AG08396 (cell line): ENCODE data around the gene EYS.

Experiments
- DNase-seq: peaks from one replicate; pipeline ENCODE4 v3.0.0; 2012; ENCODE audit warnings: low spot score, mixed read lengths

EYS gene

GRCh38 chr6:64817525-64817924 is 889.5 kb downstream of the EYS start:
- no peak for DNase-seq

- no peak for DNase-seq
These were observed 891.3 kb downstream of the EYS start for GRCh38 chr6:64815718-64816117.

DNA sequence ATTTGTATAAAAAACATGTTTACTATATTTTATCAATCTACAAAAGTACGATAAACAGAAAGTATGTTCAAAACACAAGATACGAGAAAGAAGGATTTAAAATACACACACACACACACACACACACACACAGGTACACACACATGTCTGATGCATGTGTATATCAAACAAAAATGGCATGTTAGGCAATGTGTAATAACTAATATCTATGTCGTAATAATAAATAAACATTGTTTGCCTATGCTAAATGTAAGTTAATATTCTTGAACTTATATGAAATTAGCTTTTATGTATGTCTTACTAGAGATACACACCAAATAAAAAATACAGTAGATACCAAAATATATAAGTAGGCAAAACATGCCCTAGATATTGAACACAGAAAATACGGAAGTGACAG is 894.9 kb downstream of the EYS start:
- no peak for DNase-seq

- no peak for DNase-seq
These were observed 895.9 kb downstream of the EYS start for GRCh38 chr6:64811119-64811518.

- DNase-seq, result no peak
These were observed 899.2 kb downstream of the EYS start for GRCh38 chr6:64807785-64808184.

GRCh38 chr6:64803470-64804166 is 903.4 kb downstream of the EYS start:
- DNase-seq, result no peak

GRCh38 chr6:64792534-64792933 is 914.5 kb downstream of the EYS start:
- DNase-seq, result no peak

- no peak for DNase-seq
These were observed 917.5 kb downstream of the EYS start for GRCh38 chr6:64789476-64789875.

- DNase-seq, result no peak
These were observed 920.3 kb downstream of the EYS start for GRCh38 chr6:64786736-64787135.

DNA sequence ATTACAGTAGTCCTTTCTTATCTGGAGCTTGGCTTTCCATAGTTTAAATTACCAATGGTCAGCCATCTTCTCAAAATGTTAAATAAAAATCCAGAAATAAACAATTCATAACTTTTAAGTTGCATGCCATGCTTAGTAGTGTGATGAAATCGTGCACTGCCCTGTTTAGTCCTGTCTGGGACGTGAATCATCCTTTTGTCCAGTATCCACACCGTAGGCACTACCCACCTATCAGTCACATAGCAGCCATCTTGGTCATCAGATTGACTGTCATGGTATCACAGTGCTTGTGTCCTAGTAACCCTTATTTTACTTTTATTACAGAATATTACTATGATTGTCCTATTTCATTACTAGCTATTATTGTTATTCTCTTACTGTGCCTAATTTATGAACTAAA is 924.1 kb downstream of the EYS start:
- DNase-seq, result no peak

DNA sequence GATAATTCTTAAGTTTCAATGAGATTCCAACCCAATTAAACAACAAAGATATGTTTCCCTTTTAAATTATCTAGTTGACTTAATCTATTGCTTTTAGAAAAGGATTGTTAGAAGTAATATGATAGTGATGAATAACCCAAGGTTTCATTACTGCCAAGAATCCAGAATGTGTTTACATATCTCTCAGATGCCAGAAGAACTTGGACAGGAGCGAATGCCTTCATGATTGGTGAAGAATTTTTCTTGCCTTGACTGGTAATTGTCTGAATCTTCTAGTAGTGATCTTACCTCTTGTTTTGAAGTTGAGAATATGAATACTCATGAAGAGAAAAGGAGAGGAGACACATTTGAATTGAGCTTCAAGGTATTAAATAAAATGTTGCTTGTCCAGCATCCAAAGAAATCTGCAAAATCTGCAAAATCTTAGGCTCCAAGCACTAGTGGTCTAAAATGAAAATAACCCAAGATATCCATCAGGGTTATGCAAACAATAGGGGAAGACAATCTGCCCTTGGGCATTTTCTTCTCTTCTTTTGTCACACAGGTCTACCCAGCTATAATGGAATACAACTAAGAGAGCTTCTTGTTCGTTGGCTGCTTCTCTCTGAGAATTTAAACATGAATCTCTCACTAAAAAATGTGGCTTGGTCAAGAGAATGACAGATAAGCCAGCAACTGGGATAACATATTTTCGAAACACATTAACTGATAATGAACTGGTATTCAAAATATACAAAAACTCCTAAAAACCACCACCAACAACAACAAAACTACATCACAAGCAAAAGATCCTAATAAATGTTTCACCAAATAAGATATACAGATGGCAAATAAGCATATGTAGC is 928.9 kb downstream of the EYS start:
- DNase-seq, result peak; percentile 3

DNA sequence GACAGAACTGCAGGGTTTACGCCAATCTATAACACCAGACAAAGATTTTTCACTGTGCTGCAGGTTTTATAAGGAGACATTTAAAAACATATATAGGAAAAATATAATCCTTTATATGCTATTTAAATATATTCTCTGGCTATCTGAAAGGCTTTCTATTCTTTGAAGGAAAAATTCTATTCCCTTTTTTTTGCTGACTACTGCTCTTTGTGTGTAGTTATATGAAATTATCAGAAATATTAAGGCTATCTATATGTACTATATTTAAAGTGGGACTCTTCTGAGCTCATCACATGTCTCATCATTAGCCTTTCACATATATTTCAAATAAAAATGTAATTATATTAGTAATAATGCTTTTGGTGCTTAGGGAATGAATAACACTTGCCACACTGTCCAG is 930.7 kb downstream of the EYS start:
- DNase-seq, result no peak

DNA sequence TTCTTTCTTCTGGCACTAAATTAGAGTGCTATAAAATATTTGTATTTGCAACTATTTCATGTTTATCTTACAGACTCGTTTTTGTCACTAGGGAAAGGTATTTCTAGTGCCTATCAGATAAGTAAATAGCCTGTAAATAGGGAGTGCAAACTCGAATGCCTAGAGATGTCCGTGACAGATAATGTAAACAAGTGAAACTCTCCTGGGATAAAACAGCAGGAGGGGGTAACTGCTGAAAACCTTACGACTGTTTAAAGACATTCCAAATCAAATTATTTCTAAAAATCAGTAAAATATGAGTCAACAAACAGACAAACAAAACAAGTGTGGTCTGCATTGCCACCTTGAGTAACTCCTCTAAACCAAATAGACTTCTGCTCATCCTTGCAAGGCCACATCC is 932.1 kb downstream of the EYS start:
- no peak for DNase-seq

GRCh38 chr6:64750910-64751309 is 956.1 kb downstream of the EYS start:
- DNase-seq, result no peak

GRCh38 chr6:64737418-64737817 is 969.6 kb downstream of the EYS start:
- DNase-seq, result no peak

- DNase-seq, result no peak
These were observed 970.5 kb downstream of the EYS start for GRCh38 chr6:64736421-64736950.

DNA sequence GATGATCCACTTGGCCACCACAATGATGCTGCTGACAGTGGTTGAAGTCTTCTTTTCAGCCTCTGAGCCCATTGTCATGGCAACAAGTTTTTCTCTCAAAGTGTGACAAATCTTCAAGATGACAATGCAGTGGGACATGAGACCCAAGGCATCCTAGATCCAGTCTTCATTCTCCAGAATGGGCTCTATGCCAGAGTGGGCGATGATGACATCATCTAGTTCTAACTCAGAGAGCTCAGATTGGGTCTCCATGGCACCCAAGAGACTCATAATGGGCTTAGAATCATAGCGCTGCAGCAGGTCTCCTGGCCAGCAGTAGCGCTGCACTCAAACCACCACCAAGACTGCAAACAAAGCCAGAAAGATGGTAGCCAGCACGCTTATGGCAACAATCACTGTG is 973.6 kb downstream of the EYS start:
- no peak for DNase-seq

- no peak for DNase-seq
These were observed 974.1 kb downstream of the EYS start for GRCh38 chr6:64732888-64733287.

- no peak for DNase-seq
These were observed 977.5 kb downstream of the EYS start for GRCh38 chr6:64729522-64729921.

GRCh38 chr6:64727075-64727474 is 980.0 kb downstream of the EYS start:
- DNase-seq, result no peak

GRCh38 chr6:64724091-64724490 is 982.9 kb downstream of the EYS start:
- DNase-seq, result no peak

DNA sequence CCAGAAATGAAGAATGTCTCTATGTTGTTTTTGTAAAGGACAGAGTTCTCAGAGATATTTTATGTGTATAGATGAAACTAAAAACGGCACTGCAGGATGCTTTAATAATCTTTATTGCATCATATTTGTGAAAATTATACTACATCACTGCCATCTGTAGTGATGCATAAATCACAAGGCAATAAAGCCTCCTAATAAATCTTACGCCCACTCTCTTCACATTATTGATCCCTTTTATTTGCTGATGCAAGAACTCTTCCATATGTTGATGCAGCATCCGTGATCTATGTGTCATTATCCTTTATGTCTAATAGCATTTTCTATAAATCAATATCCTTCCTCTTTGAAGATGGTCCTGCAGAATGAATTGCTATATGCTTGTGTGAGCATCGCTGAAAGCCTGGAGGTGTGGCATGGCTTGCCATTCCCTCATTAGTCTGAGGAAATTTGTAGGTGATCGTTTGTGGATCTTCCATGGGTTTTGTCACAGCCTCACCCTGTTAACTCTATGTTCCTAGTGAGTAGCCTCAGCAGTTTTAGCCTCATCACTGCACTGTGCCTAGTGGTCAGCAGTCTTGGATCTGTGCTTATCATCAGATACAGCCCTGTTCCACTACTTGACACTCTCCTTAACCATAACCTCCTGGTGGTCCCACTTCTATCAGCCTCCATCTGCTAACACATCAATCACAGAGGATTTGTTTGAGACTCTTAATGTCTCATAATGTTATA is 983.5 kb downstream of the EYS start:
- no peak for DNase-seq

DNA sequence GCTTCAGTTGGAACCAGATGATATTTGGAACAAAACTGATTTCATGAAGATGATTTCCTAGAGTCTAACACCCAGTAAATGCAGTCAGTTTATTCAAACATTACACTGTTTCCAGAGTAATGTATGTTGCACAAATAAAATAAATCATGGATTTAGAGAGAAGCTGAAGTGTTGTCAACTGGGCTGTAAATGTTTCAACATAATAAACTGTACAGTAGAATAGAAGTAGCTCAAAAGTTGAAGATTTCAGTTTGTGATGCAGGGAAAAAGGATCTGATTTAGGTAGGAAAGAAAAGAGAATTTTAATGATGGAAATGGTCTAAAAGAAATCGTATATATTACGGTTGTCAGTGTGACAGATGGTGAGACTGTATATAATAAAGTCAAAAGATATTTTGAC is 985.2 kb downstream of the EYS start:
- no peak for DNase-seq
